Neural cell (in vitro differentiated cells): ENCODE results near the gene GLT1D1. TPM values are rescaled to one million over a fixed set of nuclear protein-coding genes. Genes with fewer than 3 reads are reported as not detected.

Experiments used
- H2AFZ ChIP-seq: fragments of 200-600, 300-800 bp; sonication (generic), shearing (Covaris generic); 2 replicates; pipeline ENCODE4 v1.6.0; 2014; ENCODE audit warnings: low read depth, mild to moderate bottlenecking, antibody characterized with exemption, low read length, moderate library complexity
- H3F3A ChIP-seq: fragments of 200-600 bp; shearing (Covaris generic); 2 replicates; pipeline ENCODE4 v1.6.1; 2016; ENCODE audit warnings: mild to moderate bottlenecking, moderate library complexity, mixed read lengths, antibody characterized with exemption, low read length; ENCODE audit not compliant: insufficient read depth, poor library complexity, severe bottlenecking
- H3K27ac ChIP-seq: fragments of 200-600, 300-800 bp; sonication (generic), shearing (Covaris generic); 2 replicates; pipeline ENCODE4 v1.5.1; 2014; ENCODE audit warnings: mild to moderate bottlenecking, low read length, moderate library complexity
- H3K27me3 ChIP-seq: fragments of 300-800, 200-600 bp; sonication (generic), shearing (Covaris generic); 2 replicates; pipeline ENCODE4 v1.6.0; 2014; ENCODE audit warnings: mild to moderate bottlenecking, low read depth, low read length, moderate library complexity; ENCODE audit not compliant: insufficient read depth
- H3K36me3 ChIP-seq: fragments of 300-800, 200-600 bp; sonication (generic), shearing (Covaris generic); 2 replicates; pipeline ENCODE4 v1.5.1; 2014; ENCODE audit warnings: mild to moderate bottlenecking, antibody characterized with exemption, low read length, moderate library complexity; ENCODE audit not compliant: insufficient read depth
- H3K4me2 ChIP-seq: fragments of 300-800, 200-600 bp; sonication (generic), shearing (Covaris generic); 2 replicates; pipeline ENCODE4 v1.6.0; 2014; ENCODE audit warnings: mild to moderate bottlenecking, low read length
- H3K4me3 ChIP-seq: fragments of 300-800, 200-600 bp; sonication (generic), shearing (Covaris generic); 2 replicates; pipeline ENCODE4 v1.5.1; 2014; ENCODE audit warnings: mild to moderate bottlenecking, low read length, moderate library complexity
- H3K79me2 ChIP-seq: fragments of 200-600 bp; shearing (Covaris generic); replicated peaks from 2 replicates; pipeline ENCODE4 v1.6.0; 2014; ENCODE audit warnings: mild to moderate bottlenecking, low read length, moderate library complexity; ENCODE audit not compliant: insufficient read depth
- H3K9ac ChIP-seq: fragments of 300-800, 200-600 bp; sonication (generic), shearing (Covaris generic); 2 replicates; pipeline ENCODE4 v1.6.1; 2016; ENCODE audit warnings: mild to moderate bottlenecking, low read length, mixed read lengths
- H3K9me2 ChIP-seq: fragments of 200-600 bp; shearing (Covaris generic); 2 replicates; pipeline ENCODE4 v1.6.1; 2016; ENCODE audit warnings: mild to moderate bottlenecking, low read length, mixed read lengths; ENCODE audit not compliant: insufficient read depth
- H3K9me3 ChIP-seq: fragments of 200-600, 300-800 bp; sonication (generic), shearing (Covaris generic); 2 replicates; pipeline ENCODE4 v1.6.1; 2016; ENCODE audit warnings: mild to moderate bottlenecking, mixed run types, low read length, moderate library complexity, mixed read lengths
- H4K20me1 ChIP-seq: fragments of 200-600 bp; shearing (Covaris generic); 2 replicates; pipeline ENCODE4 v1.6.1; 2016; ENCODE audit warnings: mild to moderate bottlenecking, mixed run types; ENCODE audit not compliant: insufficient read depth
- EP300 ChIP-seq: fragments of 450-650 bp; conservative IDR thresholded peaks from 2 replicates; pipeline ENCODE4 v1.6.1; 2014; ENCODE audit warnings: antibody characterized with exemption, mild to moderate bottlenecking, moderate library complexity; ENCODE audit not compliant: poor library complexity, severe bottlenecking
- MXI1 ChIP-seq: fragments of 450-650 bp; conservative IDR thresholded peaks from 2 replicates; pipeline ENCODE4 v1.6.1; 2014; ENCODE audit warnings: antibody characterized with exemption, mild to moderate bottlenecking; ENCODE audit not compliant: poor library complexity, severe bottlenecking
- RAD21 ChIP-seq: fragments of 450-650 bp; conservative IDR thresholded peaks from 2 replicates; pipeline ENCODE4 v1.6.1; 2014; ENCODE audit warnings: antibody characterized with exemption, mild to moderate bottlenecking, moderate library complexity
- REST ChIP-seq: IDR thresholded peaks from 2 replicates; pipeline ENCODE4 v1.6.1; 2012; ENCODE audit warnings: borderline replicate concordance
- SMC3 ChIP-seq: fragments of 450-650 bp; conservative IDR thresholded peaks from 2 replicates; pipeline ENCODE4 v1.6.1; 2014; ENCODE audit warnings: antibody characterized with exemption, mild to moderate bottlenecking, moderate library complexity; ENCODE audit not compliant: poor library complexity
- polyA plus RNA-seq: library from polyadenylated mRNA; depleted of rRNA; stranded (reverse); fragments of >200 nt; gene quantifications from 2 replicates; pipeline ENCODE4 v1.2.3, GENCODE V29; 2014

The GLT1D1 gene
- polyA plus RNA-seq, 1 donor from 2014 or later: 3.9 TPM

- Histone ChIP-seq H3F3A (peaks cover 5% of the 10 kb centered on the region), H3K9ac (no peak overlapping the region), H4K20me1 (no peaks in the 10 kb centered on the region), H3K4me3 (no peak overlapping the region), H3K27me3 (no peaks in the 10 kb centered on the region), H2AFZ (no peak overlapping the region), H3K9me2 (no peaks in the 10 kb centered on the region), H3K9me3 (no peaks in the 10 kb centered on the region), H3K27ac (no peak overlapping the region), H3K36me3 (peaks cover 12% of the 10 kb centered on the region), H3K4me2 (no peak overlapping the region), H3K79me2 (peaks cover 65% of the 10 kb centered on the region)
- TF ChIP-seq EP300: no peak
- TF ChIP-seq REST: no peak
- TF ChIP-seq MXI1: no peak
These were observed 36.7 kb upstream of the GLT1D1 start for GRCh38 chr12:128816643-128816920.

- Histone ChIP-seq H3K9ac (peak overlapping the region; percentile 12), H4K20me1 (no peaks in the 10 kb centered on the region), H3K9me3 (no peaks in the 10 kb centered on the region), H3F3A (peaks cover 5% of the 10 kb centered on the region), H2AFZ (no peak overlapping the region), H3K27me3 (no peaks in the 10 kb centered on the region), H3K4me3 (peak overlapping the region; percentile 12), H3K27ac (peak overlapping the region; percentile 34), H3K9me2 (no peaks in the 10 kb centered on the region), H3K79me2 (peaks cover 71% of the 10 kb centered on the region), H3K36me3 (peaks cover 12% of the 10 kb centered on the region), H3K4me2 (no peak overlapping the region)
- no peak for TF ChIP-seq REST
- no peak for TF ChIP-seq MXI1
- TF ChIP-seq SMC3: no peak
- no peak for TF ChIP-seq RAD21
These were observed 35.9 kb upstream of the GLT1D1 start for GRCh38 chr12:128817111-128818015.
